ENCODE results near the gene KIF11. TPM values are rescaled to one million over a fixed set of nuclear protein-coding genes. Genes with fewer than 3 reads are reported as not detected.

The KIF11 gene
- total and polyA plus RNA-seq, 2 donors (not counting 3 experiments of a cell fraction or from before 2014, with no cell fraction given), result 7.3 to 42.6 TPM

GRCh38 chr10:92677708-92678107, 84.8 kb downstream of the KIF11 start:
- POLR2A ChIA-PET, result no interaction called here
- H3K36me3 ChIP-seq (ENCODE audit: control insufficient read depth in 2 of 2, extremely low read depth in 1 of 2, insufficient read depth in 2 of 2, low read length in 2 of 2), result no peaks in the 10 kb centered on the region

More at GRCh38 chr10:92677708-92678107, 84.8 kb downstream of the KIF11 start:
- Histone ChIP-seq H3K9me1 (replicated peaks; ENCODE audit: control insufficient read depth, extremely low read depth, insufficient read depth, low read length) (no peaks in the 10 kb centered on the region), H3K27ac (ENCODE audit: insufficient read depth, low read depth, low read length) (no peak overlapping the region), H3K27me3 (ENCODE audit: control insufficient read depth in 2 of 2, insufficient read depth in 2 of 2, low read length in 2 of 2) (no peaks in the 10 kb centered on the region), H2AFZ (ENCODE audit: low read depth, low read length) (no peak overlapping the region), H3K4me1 (ENCODE audit: control insufficient read depth, extremely low read depth, insufficient read depth, low read length) (no peaks in the 10 kb centered on the region), H3K4me2 (ENCODE audit: insufficient read depth, low read length) (no peak overlapping the region), H4K20me1 (replicated peaks; ENCODE audit: control insufficient read depth, extremely low read depth, insufficient read depth, low read length) (no peaks in the 10 kb centered on the region), H3K9me3 (replicated peaks; ENCODE audit: control insufficient read depth, insufficient read depth, low read length) (no peaks in the 10 kb centered on the region), H3K79me2 (ENCODE audit: control insufficient read depth, insufficient read depth, low read length) (no peaks in the 10 kb centered on the region), H3K4me3 (replicated peaks in 1 of 3; ENCODE audit: insufficient read depth in 1 of 3, low read depth in 1 of 3, low read length in 3 of 3) (no peak overlapping the region), H3K9ac (replicated peaks; ENCODE audit: extremely low read depth, insufficient read depth, low read length) (no peak overlapping the region)
- dilution Hi-C loops (cut with MboI; ENCODE audit: extremely low pct_ligation_motif_present, low sequenced_read_pairs), result no loop called here
- TF ChIP-seq MAX (IDR thresholded peaks at IDR 0.05; ENCODE audit: insufficient read depth, insufficient read length) (no peak), POLR2A (IDR thresholded peaks at IDR 0.05; ENCODE audit: low read depth, low read length) (no peak), MYC (IDR thresholded peaks at IDR 0.05; ENCODE audit: low read depth, low read length) (no peak), JUN (IDR thresholded peaks at IDR 0.05; ENCODE audit: borderline replicate concordance, insufficient read depth, insufficient read length, low read depth) (no peak), GATA2 (IDR thresholded peaks at IDR 0.05; ENCODE audit: insufficient read depth, insufficient read length, low read depth, low read length) (no peak), FOS (IDR thresholded peaks at IDR 0.05; ENCODE audit: borderline replicate concordance, insufficient read depth, low read length) (no peak), EZH2 (IDR thresholded peaks at IDR 0.05; ENCODE audit: borderline replicate concordance, low read depth, low read length, severe bottlenecking) (no peak), POLR2AphosphoS5 (IDR thresholded peaks at IDR 0.05; ENCODE audit: insufficient read depth, low read depth, low read length) (no peak)
- TF ChIP-seq, protein P1, sequence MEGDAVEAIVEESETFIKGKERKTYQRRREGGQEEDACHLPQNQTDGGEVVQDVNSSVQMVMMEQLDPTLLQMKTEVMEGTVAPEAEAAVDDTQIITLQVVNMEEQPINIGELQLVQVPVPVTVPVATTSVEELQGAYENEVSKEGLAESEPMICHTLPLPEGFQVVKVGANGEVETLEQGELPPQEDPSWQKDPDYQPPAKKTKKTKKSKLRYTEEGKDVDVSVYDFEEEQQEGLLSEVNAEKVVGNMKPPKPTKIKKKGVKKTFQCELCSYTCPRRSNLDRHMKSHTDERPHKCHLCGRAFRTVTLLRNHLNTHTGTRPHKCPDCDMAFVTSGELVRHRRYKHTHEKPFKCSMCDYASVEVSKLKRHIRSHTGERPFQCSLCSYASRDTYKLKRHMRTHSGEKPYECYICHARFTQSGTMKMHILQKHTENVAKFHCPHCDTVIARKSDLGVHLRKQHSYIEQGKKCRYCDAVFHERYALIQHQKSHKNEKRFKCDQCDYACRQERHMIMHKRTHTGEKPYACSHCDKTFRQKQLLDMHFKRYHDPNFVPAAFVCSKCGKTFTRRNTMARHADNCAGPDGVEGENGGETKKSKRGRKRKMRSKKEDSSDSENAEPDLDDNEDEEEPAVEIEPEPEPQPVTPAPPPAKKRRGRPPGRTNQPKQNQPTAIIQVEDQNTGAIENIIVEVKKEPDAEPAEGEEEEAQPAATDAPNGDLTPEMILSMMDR (IDR thresholded peaks at IDR 0.05; ENCODE audit: extremely low read depth in 1 of 2, insufficient read depth in 1 of 2, low read depth in 1 of 2, low read length in 2 of 2), result no peak
- no TSS peak for BruUV-seq (replicated peaks)
- intact Hi-C loops (cut with micrococcal nuclease), result no loop called here
- FAIRE-seq, result no peak
- CTCF ChIA-PET, result interaction anchor here (1.6 kb wide), 1 partner anchor 11 kb away, joined by 4 read pairs; no protein-coding TSS in a partner anchor
- DNase-seq (ENCODE audit: low read depth, low spot score), result no peak

All from endothelial cell of umbilical vein (primary cell).